Globus pallidus (tissue), 1 donor: ENCODE data around the gene NMRAL1.

Experiments used
- DNase-seq: peaks from one replicate; pipeline ENCODE4 v3.0.0-alpha.2; 2015; ENCODE audit warnings: low spot score

The NMRAL1 gene

GRCh38 chr16:4465977-4466779 lies 8.2 kb downstream of the NMRAL1 start:
- no peak for DNase-seq

GRCh38 chr16:4463522-4464163 lies 10.8 kb downstream of the NMRAL1 start:
- DNase-seq, result no peak

- DNase-seq, result peak; percentile 67
Measured at GRCh38 chr16:4461250-4462085, 13.0 kb downstream of the NMRAL1 start.

- no peak for DNase-seq
Measured at GRCh38 chr16:4460936-4461249, 13.5 kb downstream of the NMRAL1 start.

GRCh38 chr16:4455951-4456350 lies 18.5 kb downstream of the NMRAL1 start:
- DNase-seq, result no peak

GRCh38 chr16:4455081-4455480 lies 19.3 kb downstream of the NMRAL1 start:
- DNase-seq, result no peak

GRCh38 chr16:4454623-4455022 lies 19.8 kb downstream of the NMRAL1 start:
- DNase-seq, result no peak

- DNase-seq, result no peak
Measured at GRCh38 chr16:4452674-4453073, 21.8 kb downstream of the NMRAL1 start.

- no peak for DNase-seq
Measured at GRCh38 chr16:4450931-4451519, 23.4 kb downstream of the NMRAL1 start.

GRCh38 chr16:4450430-4450829 lies 24.0 kb downstream of the NMRAL1 start:
- DNase-seq, result no peak

- no peak for DNase-seq
Measured at GRCh38 chr16:4443986-4444385, 30.4 kb downstream of the NMRAL1 start.

- no peak for DNase-seq
Measured at GRCh38 chr16:4443271-4443670, 31.2 kb downstream of the NMRAL1 start.

GRCh38 chr16:4442371-4442770 lies 32.1 kb downstream of the NMRAL1 start:
- no peak for DNase-seq

GRCh38 chr16:4437366-4437765 lies 37.1 kb downstream of the NMRAL1 start:
- no peak for DNase-seq

GRCh38 chr16:4435337-4436067 lies 38.9 kb downstream of the NMRAL1 start:
- no peak for DNase-seq

GRCh38 chr16:4433914-4434787 lies 40.3 kb downstream of the NMRAL1 start:
- no peak for DNase-seq

GRCh38 chr16:4433228-4433627 lies 41.2 kb downstream of the NMRAL1 start:
- DNase-seq, result no peak

GRCh38 chr16:4431023-4431422 lies 43.4 kb downstream of the NMRAL1 start:
- no peak for DNase-seq

GRCh38 chr16:4428500-4428899 lies 45.9 kb downstream of the NMRAL1 start:
- no peak for DNase-seq

- DNase-seq, result no peak
Measured at GRCh38 chr16:4426722-4427372, 47.6 kb downstream of the NMRAL1 start.
